IMR-90 (cell line): Measurements from ENCODE around the gene PPIL3. TPM values are rescaled to one million over a fixed set of nuclear protein-coding genes. Genes with fewer than 3 reads are reported as not detected.

Experiments
- ATAC-seq: fragments of 200-7000 bp; cut with Tn5 transposase; 2 replicates; pipeline ENCODE4 v1.9.1; 2020; ENCODE audit warnings: low read depth, mild to moderate bottlenecking, moderate library complexity
- BruUV-seq: library from RNA; stranded (reverse); fragments of 400-500 nt; replicated peaks from 2 replicates; lab custom pipeline; 2021; lab: Mats Ljungman, UMichigan
- CTCF ChIA-PET: fragments of 300-600 bp; formaldehyde crosslinking; extraction: SDS; loops from one replicate; lab custom pipeline; 2021; ENCODE audit warnings: antibody characterized with exemption; lab: Yijun Ruan, JAX
- POLR2A ChIA-PET: fragments of 300-600 bp; sonication (Branson Sonifier 250); formaldehyde crosslinking; loops from one replicate; lab custom pipeline; 2022; ENCODE audit warnings: antibody characterized with exemption; ENCODE audit not compliant: unreplicated experiment; lab: Charles Lee
- DNase-seq: peaks from one replicate; pipeline ENCODE4 v3.0.0; 2013
- H2AFZ ChIP-seq: replicated peaks from 2 replicates; pipeline ENCODE3; 2013; ENCODE audit warnings: low read length, mild to moderate bottlenecking; ENCODE audit not compliant: poor library complexity
- H2AK5ac ChIP-seq: 2 replicates; pipeline ENCODE4 v1.6.1; 2013; ENCODE audit warnings: low read depth, low read length, inconsistent platforms
- H2AK9ac ChIP-seq: replicated peaks from 2 replicates; pipeline ENCODE3; 2013; ENCODE audit warnings: mild to moderate bottlenecking, low read depth, low read length, moderate library complexity; ENCODE audit not compliant: poor library complexity
- H2BK120ac ChIP-seq: 2 replicates; pipeline ENCODE4 v1.6.1; 2013; ENCODE audit warnings: low read depth, low read length, inconsistent platforms
- H2BK15ac ChIP-seq: 3 replicates; pipeline ENCODE4 v1.6.1; 2013; ENCODE audit warnings: low read depth, low read length, inconsistent platforms
- H2BK20ac ChIP-seq: 2 replicates; pipeline ENCODE4 v1.6.1; 2013; ENCODE audit warnings: low read depth, mild to moderate bottlenecking, inconsistent platforms, low read length, moderate library complexity
- H2BK5ac ChIP-seq: 2 replicates; pipeline ENCODE4 v1.6.1; 2013; ENCODE audit warnings: mild to moderate bottlenecking, low read depth, low read length, inconsistent platforms; ENCODE audit not compliant: poor library complexity, severe bottlenecking
- H3K14ac ChIP-seq: replicated peaks from 2 replicates; pipeline ENCODE4 v1.6.1; 2013; ENCODE audit warnings: low read depth, low read length, inconsistent platforms
- H3K18ac ChIP-seq: 2 replicates; pipeline ENCODE4 v1.6.1; 2013; ENCODE audit warnings: low read depth, low read length, control low read depth
- H3K23ac ChIP-seq: 2 replicates; pipeline ENCODE4 v1.6.1; 2013; ENCODE audit warnings: low read depth, low read length, inconsistent platforms
- H3K27ac ChIP-seq: 2 replicates; pipeline ENCODE4 v1.5.1; 2013; ENCODE audit warnings: mild to moderate bottlenecking, control low read depth, low read length; ENCODE audit not compliant: insufficient read depth
- H3K27me3 ChIP-seq: 2 replicates; pipeline ENCODE4 v1.6.1; 2013; ENCODE audit warnings: low read length; ENCODE audit not compliant: control insufficient read depth, insufficient read depth
- H3K36me3 ChIP-seq: 2 replicates; pipeline ENCODE4 v1.6.1; 2013; ENCODE audit warnings: low read length, mixed read lengths; ENCODE audit not compliant: control insufficient read depth, insufficient read depth
- H3K4ac ChIP-seq: 2 replicates; pipeline ENCODE4 v1.6.1; 2013; ENCODE audit warnings: low read depth, low read length, inconsistent platforms
- H3K4me1 ChIP-seq: 2 replicates; pipeline ENCODE4 v1.6.1; 2013; ENCODE audit warnings: low read length, mixed read lengths; ENCODE audit not compliant: control insufficient read depth, insufficient read depth
- H3K4me2 ChIP-seq: 2 replicates; pipeline ENCODE4 v1.6.1; 2013; ENCODE audit warnings: low read depth, mild to moderate bottlenecking, control low read depth, low read length, moderate library complexity
- H3K4me3 ChIP-seq: 2 replicates; pipeline ENCODE4 v1.5.1; 2013; ENCODE audit warnings: low read depth, mild to moderate bottlenecking, control low read depth, low read length, moderate library complexity; ENCODE audit not compliant: insufficient read depth
- H3K56ac ChIP-seq: 2 replicates; pipeline ENCODE4 v1.6.1; 2013; ENCODE audit warnings: low read length, inconsistent platforms; ENCODE audit not compliant: insufficient read depth; ENCODE audit errors: extremely low read depth
- H3K79me1 ChIP-seq, 2 experiments: 2 replicates each; pipeline ENCODE4 v1.6.1; 2013; ENCODE audit warnings: low read length in 2 of 2, inconsistent platforms in 1 of 2, low read depth in 1 of 2
- H3K9ac ChIP-seq: 2 replicates; pipeline ENCODE4 v1.6.1; 2013; ENCODE audit warnings: low read depth, low read length, control low read depth
- H3K9me1 ChIP-seq: 2 replicates; pipeline ENCODE4 v1.6.1; 2013; ENCODE audit warnings: low read length, inconsistent platforms; ENCODE audit not compliant: insufficient read depth
- H3K9me3 ChIP-seq: 2 replicates; pipeline ENCODE4 v1.6.1; 2013; ENCODE audit warnings: low read length; ENCODE audit not compliant: control insufficient read depth, insufficient read depth
- H4K20me1 ChIP-seq: 2 replicates; pipeline ENCODE4 v1.6.1; 2013; ENCODE audit warnings: low read length, inconsistent platforms; ENCODE audit not compliant: insufficient read depth
- H4K5ac ChIP-seq: 2 replicates; pipeline ENCODE4 v1.6.1; 2013; ENCODE audit warnings: mild to moderate bottlenecking, low read depth, low read length, control low read depth
- H4K8ac ChIP-seq, 2 experiments: 2 replicates each; pipeline ENCODE4 v1.6.1; 2013; ENCODE audit warnings: low read depth in 2 of 2, low read length in 2 of 2, control low read depth in 1 of 2, inconsistent platforms in 1 of 2
- H4K91ac ChIP-seq: 2 replicates; pipeline ENCODE4 v1.6.1; 2013; ENCODE audit warnings: low read depth, low read length, inconsistent platforms; ENCODE audit not compliant: insufficient read depth
- BHLHE40 ChIP-seq: fragments of 150-350 bp; IDR thresholded peaks from 2 replicates; pipeline ENCODE4 v1.6.1; 2016; ENCODE audit warnings: mild to moderate bottlenecking, low read depth, low read length
- CEBPB ChIP-seq: IDR thresholded peaks from 2 replicates; pipeline ENCODE4 v1.6.1; 2012; ENCODE audit warnings: low read depth, low read length, improper control_type of control experiment
- CHD1 ChIP-seq: IDR thresholded peaks from 2 replicates; pipeline ENCODE4 v1.6.1; 2012; ENCODE audit warnings: low read depth, low read length, improper control_type of control experiment
- CTCF ChIP-seq: conservative IDR thresholded peaks from 2 replicates; pipeline ENCODE4 v1.5.1; 2012; ENCODE audit warnings: mild to moderate bottlenecking, low read depth, low read length, improper control_type of control experiment
- ELK1 ChIP-seq: fragments of 150-350 bp; IDR thresholded peaks from 2 replicates; pipeline ENCODE4 v1.6.1; 2016; ENCODE audit warnings: low read depth, mild to moderate bottlenecking, low read length, moderate library complexity, borderline replicate concordance
- FOS ChIP-seq: fragments of 150-350 bp; IDR thresholded peaks from 2 replicates; pipeline ENCODE4 v1.6.1; 2016; ENCODE audit warnings: low read depth, low read length
- MAFK ChIP-seq: IDR thresholded peaks from 2 replicates; pipeline ENCODE4 v1.6.1; 2012; ENCODE audit warnings: low read depth, low read length, improper control_type of control experiment
- MAZ ChIP-seq: IDR thresholded peaks from 2 replicates; pipeline ENCODE4 v1.6.1; 2012; ENCODE audit warnings: low read depth, mild to moderate bottlenecking, low read length, improper control_type of control experiment, moderate library complexity, borderline replicate concordance
- MXI1 ChIP-seq: IDR thresholded peaks from 2 replicates; pipeline ENCODE4 v1.6.1; 2012; ENCODE audit warnings: low read depth, mild to moderate bottlenecking, low read length, moderate library complexity, borderline replicate concordance
- NFE2L2 ChIP-seq: fragments of 150-350 bp; IDR thresholded peaks from 2 replicates; pipeline ENCODE4 v1.6.1; 2016; ENCODE audit warnings: low read depth, mild to moderate bottlenecking, low read length
- POLR2A ChIP-seq: IDR thresholded peaks from 2 replicates; pipeline ENCODE4 v1.6.1; 2012; ENCODE audit warnings: mild to moderate bottlenecking, low read depth, low read length
- RAD21 ChIP-seq: IDR thresholded peaks from 2 replicates; pipeline ENCODE4 v1.6.1; 2012; ENCODE audit warnings: low read length, improper control_type of control experiment
- RCOR1 ChIP-seq: IDR thresholded peaks from 2 replicates; pipeline ENCODE4 v1.6.1; 2012; ENCODE audit warnings: mild to moderate bottlenecking, low read length, improper control_type of control experiment; ENCODE audit not compliant: insufficient replicate concordance
- RFX5 ChIP-seq: IDR thresholded peaks from 2 replicates; pipeline ENCODE4 v1.8.0; 2012; ENCODE audit warnings: low read depth, mild to moderate bottlenecking, low read length, moderate library complexity
- SMC3 ChIP-seq: fragments of 150-350 bp; IDR thresholded peaks from 2 replicates; pipeline ENCODE4 v1.6.1; 2016; ENCODE audit warnings: low read depth, mild to moderate bottlenecking, antibody characterized with exemption, low read length, moderate library complexity
- USF2 ChIP-seq: fragments of 150-350 bp; IDR thresholded peaks from 2 replicates; pipeline ENCODE4 v1.6.1; 2017; ENCODE audit warnings: mild to moderate bottlenecking, antibody characterized with exemption, low read length, low read depth
- WGBS, 2 experiments: methylation state at CpG; one replicate each; pipeline versions ENCODE4 v1.1.5 to v1.1.7; 2013; ENCODE audit warnings: missing lambda C conversion rate in 2 of 2; ENCODE audit not compliant: insufficient read length in 1 of 2; ENCODE audit errors: extremely low coverage in 2 of 2; 5-methylcytosine and 5-hydroxymethylcytosine counted together
- dilution Hi-C: fragments of 300-500 bp; cut with HindIII; formaldehyde crosslinking; loops from one replicate; pipeline ENCODE4 v1.14.3; 2018; ENCODE audit warnings: low sequenced_read_pairs; ENCODE audit not compliant: unreplicated experiment
- in situ Hi-C: fragments of 300-500 bp; cut with MboI; formaldehyde crosslinking; loops from 3 replicates; pipeline ENCODE4 v1.14.3; 2019; ENCODE audit warnings: low sequenced_read_pairs, inconsistent platforms, mixed read lengths
- intact Hi-C: fragments of 100-400 bp; cut with micrococcal nuclease; formaldehyde crosslinking; loops from 2 replicates; pipeline ENCODE4 v1.10.0; 2022
- polyA plus RNA-seq, 3 experiments: library from polyadenylated mRNA; depleted of rRNA; stranded (reverse); fragments of >200 nt; gene quantifications; 2 replicates each; pipeline ENCODE4 v1.2.3, GENCODE V29; 2012; ENCODE audit warnings: low replicate concordance in 1 of 3
- total RNA-seq: library from RNA; depleted of rRNA; stranded (reverse); fragments of >200 nt; gene quantifications from 2 replicates; pipeline ENCODE4 v1.2.3, GENCODE V29; 2012

The PPIL3 gene
- total and polyA plus RNA-seq, 2 of the 4 experiments (the other 2 are of a cell fraction), result 35.1 to 47.9 TPM

- Histone ChIP-seq H3K9me3 (no peaks in the 10 kb centered on the region), H4K91ac (no peak overlapping the region), H2BK15ac (no peak overlapping the region), H2BK120ac (no peak overlapping the region), H2AK5ac (no peak overlapping the region), H3K79me1 (peaks cover 0 to 11% of the 10 kb centered on the region in 2 experiments; a peak in 2 of 4 replicates), H4K5ac (no peak overlapping the region), H3K4me1 (no peaks in the 10 kb centered on the region), H3K56ac (no peak overlapping the region), H4K8ac (no peak overlapping the region), H3K9me1 (peaks cover 5% of the 10 kb centered on the region; the same call in 1 of the 2 replicates), H3K9ac (no peak overlapping the region), H2AK9ac (no peak overlapping the region), H3K36me3 (peaks cover 15% of the 10 kb centered on the region), H3K4me2 (no peak overlapping the region), H3K4ac (no peak overlapping the region), H3K23ac (no peak overlapping the region), H3K14ac (no peak overlapping the region), H3K27ac (no peak overlapping the region), H2BK5ac (no peak overlapping the region), H3K27me3 (no peaks in the 10 kb centered on the region; the same call in none of the 2 replicates), H4K20me1 (peaks cover 15% of the 10 kb centered on the region), H2BK20ac (no peak overlapping the region), H3K18ac (no peak overlapping the region), H3K4me3 (no peak overlapping the region), H2AFZ (no peak overlapping the region)
- CTCF ChIA-PET, result no interaction called here
- POLR2A ChIA-PET, result no interaction called here
- WGBS, 2 experiments, result no CpG with 5 or more reads among the region's 4 CpGs
- no peak for ATAC-seq
- dilution Hi-C loops, result no loop called here
- in situ Hi-C loops, result no loop called here
- TF ChIP-seq RCOR1, result no peak
- TF ChIP-seq MAFK, result no peak
- no peak for TF ChIP-seq CHD1
- no peak for TF ChIP-seq SMC3
- TF ChIP-seq ELK1, result no peak
- TF ChIP-seq CTCF, result no peak
- no peak for TF ChIP-seq RFX5
- TF ChIP-seq NFE2L2, result no peak
- TF ChIP-seq CEBPB, result no peak
- no peak for TF ChIP-seq BHLHE40
- TF ChIP-seq RAD21, result no peak
- TF ChIP-seq FOS, result no peak
- TF ChIP-seq MAZ, result no peak
- TF ChIP-seq MXI1, result no peak
- TF ChIP-seq POLR2A, result no peak
- no peak for TF ChIP-seq USF2
- intact Hi-C loops, result no loop called here
- BruUV-seq, result no TSS peak
- DNase-seq, result no peak
These were observed 40.9 kb downstream of the PPIL3 start for GRCh38 chr2:200847939-200848338.
